Adrenal gland (tissue), 5 donors: ENCODE data around the gene LLGL2.

Experiments
- POLR2A ChIP-seq, 2 donors: fragments of 450-650 bp; IDR thresholded peaks; one replicate each; pipeline ENCODE4 v1.6.1; 2017; ENCODE audit warnings: antibody characterized with exemption in 2 of 2, mild to moderate bottlenecking in 2 of 2, moderate library complexity in 1 of 2
- TF ChIP-seq, protein P1 (sequence below), 6 experiments: fragments of 450-650 bp in 4 of 6; fragments of 200-600 bp in 2 of 6; sonication (generic) in 1 of 6; IDR thresholded peaks; 1 replicate in 5 of 6; 2 replicates in 1 of 6; pipeline versions ENCODE4 v1.5.1 to v1.8.0; 2016 to 2021; ENCODE audit warnings: antibody characterized with exemption in 6 of 6, mild to moderate bottlenecking in 2 of 6, moderate library complexity in 1 of 6
- donor health status: DM: no; HTN: no; CAD: no.

DNA sequence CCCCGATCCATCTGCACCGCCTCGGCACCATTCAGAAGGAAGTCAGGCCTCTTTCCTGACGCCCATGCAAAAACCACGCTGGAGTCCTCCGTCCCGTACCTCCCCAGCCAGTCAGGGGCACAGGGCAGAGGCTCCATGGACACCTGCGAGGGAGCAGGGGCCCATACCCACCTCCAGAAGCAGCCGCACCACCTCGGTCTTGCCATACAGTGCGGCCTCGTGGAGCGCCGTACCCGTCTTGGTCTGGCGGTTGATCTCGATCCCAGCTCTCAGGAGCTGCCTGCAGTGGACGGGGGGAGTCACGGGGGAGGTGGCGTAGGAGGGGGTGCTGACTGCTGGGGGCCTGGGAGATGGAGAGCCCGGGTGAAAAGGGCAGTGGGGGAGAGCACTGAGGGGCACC is 19.4 kb upstream of the LLGL2 start:
- TF ChIP-seq, protein P1, sequence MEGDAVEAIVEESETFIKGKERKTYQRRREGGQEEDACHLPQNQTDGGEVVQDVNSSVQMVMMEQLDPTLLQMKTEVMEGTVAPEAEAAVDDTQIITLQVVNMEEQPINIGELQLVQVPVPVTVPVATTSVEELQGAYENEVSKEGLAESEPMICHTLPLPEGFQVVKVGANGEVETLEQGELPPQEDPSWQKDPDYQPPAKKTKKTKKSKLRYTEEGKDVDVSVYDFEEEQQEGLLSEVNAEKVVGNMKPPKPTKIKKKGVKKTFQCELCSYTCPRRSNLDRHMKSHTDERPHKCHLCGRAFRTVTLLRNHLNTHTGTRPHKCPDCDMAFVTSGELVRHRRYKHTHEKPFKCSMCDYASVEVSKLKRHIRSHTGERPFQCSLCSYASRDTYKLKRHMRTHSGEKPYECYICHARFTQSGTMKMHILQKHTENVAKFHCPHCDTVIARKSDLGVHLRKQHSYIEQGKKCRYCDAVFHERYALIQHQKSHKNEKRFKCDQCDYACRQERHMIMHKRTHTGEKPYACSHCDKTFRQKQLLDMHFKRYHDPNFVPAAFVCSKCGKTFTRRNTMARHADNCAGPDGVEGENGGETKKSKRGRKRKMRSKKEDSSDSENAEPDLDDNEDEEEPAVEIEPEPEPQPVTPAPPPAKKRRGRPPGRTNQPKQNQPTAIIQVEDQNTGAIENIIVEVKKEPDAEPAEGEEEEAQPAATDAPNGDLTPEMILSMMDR (IDR thresholded peaks at IDR 0.05): no peak
- TF ChIP-seq POLR2A (IDR thresholded peaks at IDR 0.05): no peak
